NCI-H146 treated with DMSO at 0.1 percent for 48 hours (cell line): ENCODE results near the gene WWP2.

Source experiments
- DNase-seq: peaks from one replicate; lab custom pipeline; 2025; ENCODE audit not compliant: unreplicated experiment; lab: John Stamatoyannopoulos, UW

The WWP2 gene

GRCh38 chr16:69855592-69855991 lies 93.5 kb downstream of the WWP2 start:
- DNase-seq, result no peak

- DNase-seq, result no peak
These were observed 96.3 kb downstream of the WWP2 start for GRCh38 chr16:69858191-69859104.

- DNase-seq, result no peak
These were observed 97.2 kb downstream of the WWP2 start for GRCh38 chr16:69859105-69859989.

GRCh38 chr16:69860233-69861231 lies 98.4 kb downstream of the WWP2 start:
- DNase-seq, result no peak

- DNase-seq, result no peak
These were observed 99.3 kb downstream of the WWP2 start for GRCh38 chr16:69861292-69862030.

- no peak for DNase-seq
These were observed 101.5 kb downstream of the WWP2 start for GRCh38 chr16:69863401-69864281.

- no peak for DNase-seq
These were observed 103.6 kb downstream of the WWP2 start for GRCh38 chr16:69865701-69866100.

- DNase-seq, result no peak
These were observed 105.8 kb downstream of the WWP2 start for GRCh38 chr16:69867784-69868560.

GRCh38 chr16:69870761-69871160 lies 108.6 kb downstream of the WWP2 start:
- DNase-seq, result no peak

GRCh38 chr16:69871708-69872107 lies 109.6 kb downstream of the WWP2 start:
- no peak for DNase-seq

- no peak for DNase-seq
These were observed 110.8 kb downstream of the WWP2 start for GRCh38 chr16:69872888-69873287.

GRCh38 chr16:69873783-69874182 lies 111.7 kb downstream of the WWP2 start:
- no peak for DNase-seq

GRCh38 chr16:69874271-69874670 lies 112.1 kb downstream of the WWP2 start:
- DNase-seq, result no peak

GRCh38 chr16:69880640-69881133 lies 118.6 kb downstream of the WWP2 start:
- DNase-seq, result no peak

- no peak for DNase-seq
These were observed 119.0 kb downstream of the WWP2 start for GRCh38 chr16:69881141-69881540.

- DNase-seq, result no peak
These were observed 121.6 kb downstream of the WWP2 start for GRCh38 chr16:69883744-69884143.

GRCh38 chr16:69885722-69886121 lies 123.6 kb downstream of the WWP2 start:
- no peak for DNase-seq

GRCh38 chr16:69886726-69887125 lies 124.6 kb downstream of the WWP2 start:
- DNase-seq, result no peak
